C4-2B (cell line): ENCODE measurements around the gene PRR5.

Experiments
- H3K27ac ChIP-seq: fragments of 450-650 bp; 2 replicates; pipeline ENCODE4 v1.5.1; 2017
- ZFX ChIP-seq: fragments of 450-650 bp; IDR thresholded peaks from 2 replicates; pipeline ENCODE4 v1.6.1; 2017
- TF ChIP-seq, protein P1 (sequence below): fragments of 450-650 bp; conservative IDR thresholded peaks from 2 replicates; pipeline ENCODE4 v1.5.1; 2017; ENCODE audit warnings: mild to moderate bottlenecking

Gene PRR5

DNA sequence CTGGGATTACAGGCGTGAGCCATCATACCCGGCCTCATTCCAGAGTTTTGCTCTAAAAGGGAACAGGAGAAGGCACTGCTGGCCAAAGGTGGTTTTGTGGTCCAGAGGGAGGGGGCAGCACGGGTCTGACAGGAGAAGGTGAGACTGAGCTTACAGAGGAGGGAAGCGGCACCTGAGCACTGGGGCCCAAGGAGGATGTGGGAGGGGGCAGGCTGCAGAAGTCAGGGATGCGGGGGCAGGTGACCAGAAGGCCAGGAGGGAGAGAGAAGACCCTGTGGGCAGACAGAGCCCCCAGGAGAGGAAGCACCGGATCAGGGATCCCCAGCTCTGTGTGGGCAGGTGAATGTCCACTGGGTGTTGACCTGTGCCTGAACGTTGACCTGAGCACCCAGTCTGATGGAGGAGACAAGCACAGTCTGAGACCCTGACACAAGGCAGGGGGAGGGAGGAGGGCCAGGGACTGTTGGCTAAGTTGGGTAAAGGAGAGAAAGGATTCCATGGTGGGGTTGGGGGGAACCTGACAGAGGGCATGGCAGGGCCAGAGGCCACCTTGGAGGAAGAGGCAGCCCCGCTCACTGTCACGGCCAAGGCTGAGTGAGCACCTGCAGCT lies 12.0 kb upstream of the PRR5 start:
- no peak overlapping the region for H3K27ac ChIP-seq
- TF ChIP-seq, protein P1, sequence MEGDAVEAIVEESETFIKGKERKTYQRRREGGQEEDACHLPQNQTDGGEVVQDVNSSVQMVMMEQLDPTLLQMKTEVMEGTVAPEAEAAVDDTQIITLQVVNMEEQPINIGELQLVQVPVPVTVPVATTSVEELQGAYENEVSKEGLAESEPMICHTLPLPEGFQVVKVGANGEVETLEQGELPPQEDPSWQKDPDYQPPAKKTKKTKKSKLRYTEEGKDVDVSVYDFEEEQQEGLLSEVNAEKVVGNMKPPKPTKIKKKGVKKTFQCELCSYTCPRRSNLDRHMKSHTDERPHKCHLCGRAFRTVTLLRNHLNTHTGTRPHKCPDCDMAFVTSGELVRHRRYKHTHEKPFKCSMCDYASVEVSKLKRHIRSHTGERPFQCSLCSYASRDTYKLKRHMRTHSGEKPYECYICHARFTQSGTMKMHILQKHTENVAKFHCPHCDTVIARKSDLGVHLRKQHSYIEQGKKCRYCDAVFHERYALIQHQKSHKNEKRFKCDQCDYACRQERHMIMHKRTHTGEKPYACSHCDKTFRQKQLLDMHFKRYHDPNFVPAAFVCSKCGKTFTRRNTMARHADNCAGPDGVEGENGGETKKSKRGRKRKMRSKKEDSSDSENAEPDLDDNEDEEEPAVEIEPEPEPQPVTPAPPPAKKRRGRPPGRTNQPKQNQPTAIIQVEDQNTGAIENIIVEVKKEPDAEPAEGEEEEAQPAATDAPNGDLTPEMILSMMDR, result no peak
- TF ChIP-seq ZFX, result no peak

DNA sequence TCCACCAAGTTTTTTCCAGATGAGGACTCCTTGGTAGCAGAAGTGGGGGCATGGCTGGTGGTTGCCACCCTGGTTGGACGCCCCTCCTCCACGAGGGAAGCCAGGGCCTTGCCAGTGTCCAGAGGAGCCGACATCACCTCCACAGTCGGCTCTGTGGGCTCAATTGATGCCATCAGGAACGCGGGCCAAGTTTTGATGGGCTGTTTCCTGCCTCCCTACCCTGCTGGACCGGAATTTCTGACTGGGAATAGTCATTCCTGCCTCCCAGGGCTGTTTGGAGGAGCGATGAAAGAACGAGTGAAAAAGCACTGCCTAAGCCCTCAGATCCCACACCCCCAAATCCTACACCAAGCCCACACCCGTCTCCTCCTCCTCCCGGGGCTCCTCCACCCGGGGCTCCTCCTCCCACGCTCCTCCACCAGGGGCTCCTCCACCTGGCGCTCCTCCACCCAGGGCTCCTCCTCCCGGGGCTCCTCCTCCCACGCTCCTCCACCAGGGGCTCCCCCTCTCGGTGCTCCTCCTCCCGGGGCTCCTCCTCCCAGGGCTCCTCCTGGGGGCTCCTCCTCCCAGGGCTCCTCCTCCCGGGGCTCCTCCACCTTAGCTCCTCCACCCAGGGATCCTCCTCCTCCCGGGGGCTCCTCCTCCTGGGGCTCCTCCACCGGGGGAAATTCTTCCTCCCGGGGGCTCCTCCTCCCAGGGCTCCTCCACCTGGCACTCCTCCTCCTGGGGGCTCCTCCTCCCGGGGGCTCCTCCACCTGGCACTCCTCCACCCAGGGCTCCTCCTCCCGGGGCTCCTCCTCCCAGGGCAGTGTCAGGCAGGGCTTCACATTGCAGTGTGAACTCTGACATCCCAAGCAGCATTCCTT lies 10.0 kb upstream of the PRR5 start:
- TF ChIP-seq ZFX, result no peak
- TF ChIP-seq, protein P1, result no peak

DNA sequence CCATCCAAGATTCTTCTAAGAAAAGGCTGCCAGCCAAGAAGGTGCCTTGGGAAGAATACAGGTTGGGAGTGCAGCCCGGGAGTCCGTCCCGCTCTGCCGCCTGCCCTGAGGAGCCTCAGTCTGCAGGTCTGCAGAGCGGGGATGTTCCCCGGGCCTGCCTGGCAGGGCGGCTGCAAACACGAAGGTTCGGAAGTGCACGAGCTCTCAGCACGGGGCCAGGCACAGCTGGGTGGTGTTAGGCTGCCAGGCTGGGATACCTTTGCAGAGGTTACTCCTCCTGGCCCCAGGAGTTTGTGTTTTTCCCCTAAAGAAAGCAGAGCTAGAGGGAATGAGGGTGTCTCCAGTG lies 9.4 kb upstream of the PRR5 start:
- TF ChIP-seq ZFX, result no peak
- TF ChIP-seq, protein P1, result no peak

More for the DNA sequence above, 10.0 kb upstream of the PRR5 start:
- peak overlapping the region; percentile 63 for H3K27ac ChIP-seq

DNA sequence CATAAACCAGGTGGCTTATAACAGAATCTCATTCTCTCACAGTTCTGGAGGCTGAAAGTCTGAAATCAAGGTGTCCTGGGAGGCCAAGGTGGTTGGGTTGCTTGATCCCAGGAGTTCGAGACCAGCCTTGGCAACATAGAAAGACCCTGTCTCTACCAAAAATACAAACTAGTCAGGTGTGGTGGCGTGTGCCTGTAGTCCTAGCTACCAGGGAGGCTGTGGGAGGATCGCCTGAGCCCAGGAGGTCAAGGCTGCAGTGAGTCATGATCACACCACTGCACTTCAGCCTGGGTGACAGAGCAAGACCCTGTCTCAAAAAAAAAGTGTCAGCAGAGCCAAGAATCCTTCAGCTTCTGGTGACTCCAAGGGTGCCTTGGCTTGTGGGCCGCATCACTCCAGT lies 8.9 kb upstream of the PRR5 start:
- TF ChIP-seq, protein P1, result no peak
- no peak for TF ChIP-seq ZFX
- H3K27ac ChIP-seq, result peak overlapping the region; percentile 63

More for the DNA sequence above, 9.4 kb upstream of the PRR5 start:
- H3K27ac ChIP-seq, result peak overlapping the region; percentile 63

DNA sequence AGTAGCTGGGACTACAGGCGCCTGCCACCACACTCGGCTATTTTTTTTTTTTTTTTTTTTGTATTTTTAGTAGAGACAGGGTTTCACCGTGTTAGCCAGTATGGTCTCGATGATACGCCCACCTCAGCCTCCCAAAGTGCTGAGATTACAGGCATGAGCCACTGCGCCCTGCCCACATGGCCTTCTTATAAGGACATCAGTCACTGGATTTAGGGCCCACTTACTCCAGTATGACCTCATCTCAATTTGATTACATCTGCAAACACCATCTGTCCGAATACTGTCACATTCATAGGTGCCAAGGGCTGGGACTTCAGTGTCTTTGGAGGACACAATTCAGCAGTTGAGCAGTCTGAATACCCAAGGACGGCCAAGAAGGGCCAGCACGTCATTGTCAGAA lies 8.2 kb upstream of the PRR5 start:
- TF ChIP-seq, protein P1, result no peak
- TF ChIP-seq ZFX, result no peak
- no peak overlapping the region for H3K27ac ChIP-seq

DNA sequence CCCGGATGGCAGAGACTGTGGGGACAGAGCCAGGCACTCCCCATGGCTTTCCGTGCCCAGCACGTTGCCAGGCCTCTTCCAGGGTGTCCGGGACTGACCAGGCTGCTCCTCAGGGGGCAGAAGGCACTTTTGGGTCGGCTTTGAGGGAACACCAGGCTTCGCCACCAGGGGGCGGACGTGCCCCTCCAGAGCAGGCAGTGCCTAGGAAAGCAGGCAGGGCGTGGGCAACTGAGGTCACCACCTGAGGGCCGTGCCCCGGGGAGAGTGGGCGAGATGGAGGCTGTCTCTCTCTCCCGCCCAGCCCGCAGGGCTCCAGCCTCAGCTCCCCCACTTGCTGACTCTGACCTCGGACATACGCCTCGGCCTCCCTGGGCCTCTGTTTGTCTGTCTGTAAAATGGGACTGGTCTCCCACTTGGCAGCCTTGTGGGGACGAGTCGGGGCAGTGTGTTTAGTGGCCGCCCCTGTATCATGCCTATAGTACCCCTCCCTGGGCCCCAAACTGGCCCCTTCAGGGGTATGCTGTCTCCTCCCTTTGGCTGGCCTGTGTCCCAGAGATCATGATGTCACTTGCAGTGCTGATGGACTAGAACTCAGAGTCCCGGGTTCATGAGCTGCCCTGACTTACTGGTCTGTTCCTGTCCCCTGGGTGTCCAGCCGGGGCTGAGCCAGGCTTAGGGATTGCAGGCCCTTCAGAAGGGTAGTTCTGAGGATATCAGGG lies 4.4 kb upstream of the PRR5 start:
- TF ChIP-seq ZFX, result no peak
- TF ChIP-seq, protein P1, result peak; percentile 98
- H3K27ac ChIP-seq, result no peak overlapping the region; the same call in 1 of the 2 replicates
